Measurements from ENCODE around the gene LILRB3.
A peak's percentile ranks its signal among the peaks of the same experiment; 100 is the strongest.
"Not testable (repeated sequence)": the region's sequence is repeated elsewhere in the genome, so short reads cannot be mapped to it uniquely, and the experiment has no call there.

The LILRB3 gene

DNA sequence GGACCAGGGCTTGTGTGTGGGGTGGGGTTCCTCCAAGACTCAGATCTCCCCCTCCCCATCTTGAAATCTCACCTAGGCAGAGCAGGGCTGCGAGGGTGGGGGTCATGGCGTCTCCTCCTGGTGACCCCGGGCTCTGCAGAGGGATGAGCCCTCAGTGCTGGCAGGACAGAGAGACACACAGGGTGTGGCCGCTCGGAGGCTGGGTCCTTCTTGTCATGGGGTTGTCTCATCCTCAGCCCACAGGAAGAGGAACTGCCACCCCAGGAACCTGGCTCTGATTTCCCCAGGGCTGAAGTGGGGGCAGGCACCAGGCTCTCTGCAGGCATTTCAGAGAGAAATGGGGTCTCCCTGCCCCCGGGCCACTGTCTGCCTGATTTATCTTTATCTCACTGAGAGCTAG, 19.8 kb upstream of the LILRB3 start, which contains the start of gene LILRA6:
LILRA6 (minus strand) TSS at position 145 of the 400 bp plus-strand sequence.
- not testable (repeated sequence) for DNase-seq (ENCODE audit: low read depth in 2 of 2)

DNA sequence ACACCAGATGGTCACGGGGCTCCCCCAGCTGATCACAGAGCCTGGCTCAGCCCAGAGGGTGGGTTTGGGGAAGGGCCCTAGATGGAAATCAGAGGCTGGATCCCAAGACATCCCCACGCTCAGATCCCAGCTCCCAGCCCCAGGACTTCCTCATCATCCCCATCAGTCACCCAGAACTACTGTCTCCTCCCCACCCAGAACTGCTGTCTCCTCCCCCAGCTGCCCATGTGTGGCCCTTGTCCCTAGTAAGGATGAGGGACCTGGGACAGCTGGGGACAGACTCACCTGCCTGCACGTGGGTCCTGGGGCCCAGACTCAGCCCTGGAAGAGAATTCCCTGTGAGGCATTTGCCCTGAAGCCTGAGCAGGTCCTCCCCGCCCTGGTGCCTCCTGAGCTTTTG, 19.4 kb upstream of the LILRB3 start:
- not testable (repeated sequence) for DNase-seq (ENCODE audit: low read depth in 2 of 2)

DNA sequence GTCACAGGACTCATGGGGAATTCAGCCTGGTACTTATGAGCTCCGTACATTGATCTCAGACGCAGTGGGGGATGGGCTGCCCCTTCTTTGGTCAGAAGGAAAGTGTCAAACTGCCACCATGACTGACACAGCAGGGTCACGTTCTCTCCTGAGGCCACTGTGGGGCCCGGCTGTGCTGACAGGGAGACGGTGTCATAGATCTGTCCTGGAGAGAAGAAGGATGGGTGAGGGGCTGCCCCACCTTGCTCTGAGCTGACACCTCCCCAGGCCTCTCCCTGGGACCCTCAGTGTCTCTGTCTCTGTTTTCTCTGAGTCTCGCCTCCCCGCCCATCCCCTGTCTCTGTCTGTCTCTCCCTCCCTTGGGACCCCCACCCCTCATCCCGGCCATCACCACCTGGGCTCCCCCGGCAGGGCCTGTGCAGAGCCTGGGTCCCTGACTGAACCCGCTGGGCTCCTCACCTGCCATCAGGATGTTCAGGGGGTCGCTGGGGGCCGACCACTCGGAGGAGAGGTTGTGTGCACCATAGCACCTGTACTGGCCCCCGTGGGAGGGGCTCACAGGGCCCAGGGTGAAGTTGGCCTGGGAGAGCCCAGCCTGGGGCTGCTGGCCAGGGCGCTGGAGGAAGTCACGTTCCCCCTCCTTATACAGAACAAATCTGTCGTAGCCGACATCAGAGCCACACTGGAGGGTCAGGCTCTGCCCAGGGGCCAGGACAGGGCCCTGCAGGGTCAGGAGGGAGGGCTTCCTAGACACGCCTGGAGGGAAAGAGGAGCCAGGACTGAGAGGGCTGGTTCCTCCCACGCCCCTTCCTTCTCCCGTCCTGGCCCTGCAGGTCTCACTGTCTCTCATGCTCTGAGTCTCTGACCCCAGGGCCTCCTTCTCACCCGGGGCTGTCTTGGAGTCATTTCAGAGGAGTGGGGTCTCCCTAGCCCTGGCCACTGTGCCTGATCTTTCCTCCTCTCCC, 17.8 kb upstream of the LILRB3 start:
- not testable (repeated sequence) for DNase-seq (ENCODE audit: low read depth in 2 of 2)

DNA sequence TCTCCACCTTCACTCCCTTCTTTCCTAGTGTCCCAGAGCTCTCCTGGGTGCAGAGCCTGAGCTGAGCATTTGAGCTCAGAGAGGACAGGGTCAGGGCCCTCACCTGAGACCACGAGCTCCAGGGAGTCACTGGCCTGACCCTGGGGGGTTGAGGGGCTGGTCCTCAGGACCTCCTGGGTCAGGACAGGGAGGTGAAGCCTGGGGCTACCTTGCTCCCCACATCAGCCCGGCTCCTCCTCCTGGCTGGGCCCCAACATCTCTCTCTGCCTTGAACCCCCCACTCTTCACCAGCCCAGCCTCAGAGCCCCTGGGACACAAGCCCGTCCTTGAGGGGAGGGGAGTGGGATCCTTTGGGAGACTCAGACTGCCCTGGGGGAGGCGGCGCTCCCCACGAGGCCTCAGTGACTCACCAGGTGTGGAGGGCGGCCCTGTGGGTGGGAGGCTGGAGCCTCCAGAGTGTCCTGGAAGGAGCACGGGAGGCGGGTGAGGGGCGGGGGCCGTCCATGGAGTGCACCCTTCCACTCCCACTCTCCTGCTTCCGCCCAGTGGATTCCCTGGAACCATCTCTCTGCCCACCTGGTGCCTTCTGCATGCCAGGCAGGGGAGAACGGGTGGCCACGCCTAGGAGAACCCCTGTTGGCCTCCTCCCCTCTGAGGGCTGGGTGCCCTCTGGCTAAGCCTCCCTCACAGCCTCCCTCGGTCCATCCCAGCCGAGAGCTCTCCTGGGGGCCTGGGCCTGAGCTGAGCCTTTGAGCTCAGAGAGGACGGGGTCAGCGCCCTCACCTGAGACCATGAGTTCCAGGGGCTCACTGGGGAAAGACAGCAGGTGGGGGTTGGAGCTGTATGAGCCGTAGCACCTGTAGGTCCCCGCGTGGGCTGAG, 16.9 kb upstream of the LILRB3 start:
- DNase-seq (ENCODE audit: low read depth in 2 of 2) = not testable (repeated sequence)

DNA sequence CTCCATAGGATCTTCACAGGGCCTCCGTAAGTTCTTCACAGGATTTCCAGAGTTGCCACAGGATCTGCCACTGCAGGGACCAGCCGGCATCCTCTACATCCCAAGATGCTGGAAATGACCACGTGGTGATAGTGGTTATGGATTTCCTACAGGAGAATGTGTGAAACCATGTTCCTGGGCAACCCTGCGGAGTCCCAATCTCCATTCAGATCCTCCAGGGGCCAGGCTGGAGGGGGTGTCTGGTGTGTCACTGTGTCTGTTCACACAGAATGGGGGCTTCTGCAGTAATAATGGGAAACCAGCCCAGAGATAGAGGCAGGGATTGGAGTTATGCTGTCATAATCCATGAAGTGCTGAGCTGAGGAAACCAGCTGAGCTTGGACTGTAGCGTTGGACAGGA, 11.1 kb upstream of the LILRB3 start:
- DNase-seq (ENCODE audit: low read depth in 2 of 2) = no peak

DNA sequence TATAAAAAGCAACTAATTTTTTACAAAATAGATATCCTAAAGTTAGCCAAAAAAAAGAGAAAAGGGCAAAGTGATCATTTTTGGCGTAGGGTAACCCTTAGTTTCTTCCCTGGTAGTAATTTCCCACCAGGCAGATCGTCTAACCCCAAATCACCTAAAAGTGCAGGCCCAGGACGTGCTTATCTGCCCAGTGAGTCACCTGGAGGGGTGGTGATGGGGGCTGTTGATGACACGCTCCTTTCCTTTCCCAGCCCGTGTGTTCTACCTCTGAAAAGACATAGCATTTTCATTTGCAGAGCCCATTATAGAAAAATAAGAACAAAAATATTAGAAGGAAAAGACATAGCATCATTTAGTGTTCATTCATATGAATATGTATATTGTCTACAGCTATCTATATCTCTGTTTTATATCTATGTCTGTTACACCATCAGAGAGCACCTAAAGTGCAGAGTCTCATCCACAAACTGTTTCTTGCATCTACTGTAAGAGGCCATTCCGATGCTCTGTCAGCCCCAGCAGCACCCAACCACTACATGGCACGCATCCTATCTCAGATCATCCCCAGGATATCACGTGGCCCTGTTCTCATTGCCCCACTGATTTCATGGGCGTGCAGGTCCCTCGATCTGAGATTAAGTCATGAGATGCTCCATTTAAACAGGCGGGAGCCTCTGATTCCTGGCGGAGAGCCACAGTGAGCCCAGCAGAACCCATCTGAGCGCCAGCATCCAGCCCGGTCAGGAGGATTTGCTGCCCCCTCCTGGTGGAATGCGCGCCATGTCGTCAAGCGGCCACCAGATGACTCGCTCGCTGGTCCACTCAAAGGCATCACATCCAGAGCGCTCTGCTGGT, 8.5 kb upstream of the LILRB3 start:
- peak; percentile 53 to 69 for DNase-seq (ENCODE audit: low read depth in 2 of 2)

DNA sequence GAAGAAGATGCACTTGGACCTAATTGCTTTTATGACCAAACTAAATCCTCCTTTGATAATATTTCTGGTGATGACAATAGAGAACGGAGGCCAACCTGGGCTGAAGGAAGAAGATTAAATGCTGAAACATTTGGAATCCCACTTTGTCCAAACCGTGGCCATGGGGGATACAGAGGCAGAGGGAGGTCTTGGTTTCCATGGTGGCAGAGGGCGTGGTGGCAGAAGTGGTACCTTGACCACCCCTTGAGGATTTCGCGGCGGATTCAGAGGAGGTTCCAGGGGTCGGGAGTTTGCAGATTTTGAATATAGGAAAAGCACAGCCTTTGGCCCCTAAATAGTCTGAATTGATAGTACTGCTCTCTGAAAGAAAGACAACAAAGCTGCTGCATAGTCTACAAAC, 7.2 kb upstream of the LILRB3 start:
- no peak for DNase-seq (ENCODE audit: low read depth in 2 of 2)

DNA sequence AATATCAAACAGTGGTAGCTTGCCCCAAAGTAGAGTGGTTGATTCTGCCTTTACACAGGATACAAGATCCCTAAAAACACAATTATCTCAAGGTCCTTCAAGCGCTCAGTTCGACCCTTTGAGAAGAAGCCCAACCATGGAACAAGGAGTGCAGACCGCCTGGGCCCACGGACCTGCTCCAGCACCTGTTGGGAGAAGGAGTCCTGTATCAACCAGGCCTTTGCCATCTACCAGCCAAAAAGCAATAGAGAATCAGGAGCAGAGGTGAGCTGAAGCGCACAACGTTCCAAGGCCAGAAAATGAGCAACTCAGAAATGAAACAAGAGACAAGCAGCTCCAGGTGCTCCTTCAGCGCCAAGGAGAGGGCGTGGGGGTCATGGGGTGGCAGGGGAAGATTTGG, 6.3 kb upstream of the LILRB3 start:
- no peak for DNase-seq (ENCODE audit: low read depth in 2 of 2)

DNA sequence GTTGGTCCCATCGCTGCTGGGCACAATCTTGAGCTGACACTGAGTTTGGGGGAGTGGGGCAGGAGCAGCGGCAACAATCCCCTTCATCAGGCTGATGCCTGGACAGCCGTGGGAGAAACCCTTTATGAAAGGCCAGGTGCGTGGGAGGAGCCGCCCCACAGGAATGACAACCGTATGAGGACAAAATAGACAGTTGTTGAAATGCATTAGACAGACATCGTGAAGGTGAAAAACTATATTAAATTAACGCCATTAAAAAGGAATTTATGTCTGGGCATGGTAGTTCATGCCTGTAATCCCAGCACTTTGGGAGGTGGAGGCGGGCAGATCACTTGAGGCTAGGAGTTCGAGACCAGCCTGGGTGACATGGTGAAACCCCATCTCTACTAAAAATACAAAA, 1.8 kb upstream of the LILRB3 start:
- DNase-seq (ENCODE audit: low read depth in 2 of 2) = not testable (repeated sequence)

DNA sequence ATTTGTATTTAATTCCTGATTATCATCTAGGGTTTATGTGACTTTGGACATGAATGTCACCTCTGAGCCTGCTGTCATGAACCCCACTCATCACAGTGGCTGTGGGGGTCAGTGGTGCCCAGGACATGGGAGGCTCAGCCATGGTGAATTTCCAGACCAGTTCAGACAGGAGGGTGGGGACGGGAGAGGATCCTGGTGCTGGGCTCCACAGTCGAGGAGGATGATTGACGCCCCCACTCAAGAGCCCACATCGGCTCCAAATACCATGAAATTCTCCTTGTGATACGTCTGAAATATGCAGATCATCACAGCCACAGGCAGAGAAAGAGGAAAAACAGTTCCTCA, 1.1 kb upstream of the LILRB3 start:
- not testable (repeated sequence) for DNase-seq (ENCODE audit: low read depth in 2 of 2)

DNA sequence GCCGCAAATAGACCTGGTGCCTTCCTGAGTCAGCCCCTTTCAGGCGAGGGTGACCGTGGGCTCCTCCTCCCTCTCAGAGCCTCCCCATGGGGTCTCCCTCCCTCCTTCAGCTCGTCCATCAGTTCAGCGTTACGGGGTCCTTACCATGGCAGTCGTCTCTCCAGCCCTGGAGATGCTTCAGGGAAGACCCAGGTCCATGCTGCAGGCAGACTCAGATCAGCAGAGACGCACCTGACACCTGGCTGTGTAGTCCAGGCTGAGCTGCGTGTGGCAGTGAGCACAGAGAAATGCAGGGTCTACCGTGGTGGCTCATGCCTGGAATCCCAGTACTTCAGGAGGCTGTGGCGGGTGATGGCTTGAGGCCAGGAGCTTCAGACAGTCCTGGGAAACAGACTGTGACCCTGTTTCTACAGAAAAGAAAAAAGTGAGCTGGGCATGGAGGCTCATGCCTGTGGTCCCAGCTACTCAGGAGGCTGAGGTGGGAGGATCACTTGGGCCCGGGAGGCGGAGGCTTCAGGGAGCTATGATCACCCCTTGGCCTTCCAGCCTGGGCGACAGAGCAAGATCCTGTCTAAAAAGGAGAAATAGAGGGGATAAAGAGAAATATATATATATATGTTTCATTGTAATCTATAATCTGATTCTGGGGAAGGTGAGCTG, 600 bp upstream of the LILRB3 start:
- DNase-seq (ENCODE audit: low read depth in 2 of 2) = not testable (repeated sequence)

DNA sequence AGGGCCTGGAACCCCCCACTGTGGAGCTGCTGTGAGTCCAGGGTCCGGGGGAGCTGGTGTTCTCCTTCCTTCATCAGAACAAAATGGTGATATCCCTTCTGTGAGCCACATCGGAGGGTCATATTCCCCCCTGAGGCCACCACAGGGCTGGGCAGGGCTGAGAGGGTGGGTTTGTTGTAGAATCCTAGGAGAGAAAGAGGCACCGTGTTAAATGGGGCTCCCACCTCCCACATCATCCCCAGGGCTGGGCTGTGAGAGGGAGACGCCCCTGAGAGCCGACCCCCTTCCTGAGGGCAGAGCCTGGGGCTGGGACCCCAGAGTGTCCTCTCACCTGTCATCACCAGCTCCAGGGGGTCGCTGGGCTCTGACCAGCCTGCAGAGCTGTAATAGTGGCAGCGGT, 860 bp downstream of the LILRB3 start:
- DNase-seq (ENCODE audit: low read depth in 2 of 2) = not testable (repeated sequence)

DNA sequence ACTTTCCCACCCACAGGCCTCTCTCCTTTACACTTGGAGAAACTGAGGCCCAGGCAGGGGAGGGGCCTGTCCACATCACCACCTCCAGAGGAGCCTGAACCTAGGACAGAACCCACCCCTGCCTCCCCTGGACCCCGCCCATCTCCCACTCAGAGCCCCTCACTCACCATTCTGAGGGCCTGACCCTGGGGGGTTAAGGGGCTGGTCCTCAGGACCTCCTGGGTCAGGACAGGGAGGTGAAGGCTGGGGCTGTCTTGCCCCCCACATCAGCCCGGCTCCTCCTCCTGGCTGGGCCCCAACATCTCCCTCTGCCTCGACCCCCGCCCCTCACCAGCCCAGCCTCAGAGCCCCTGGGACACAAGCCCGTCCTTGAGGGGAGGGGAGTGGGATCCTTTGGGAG, 3.1 kb downstream of the LILRB3 start:
- DNase-seq (ENCODE audit: low read depth in 2 of 2) = not testable (repeated sequence)

DNA sequence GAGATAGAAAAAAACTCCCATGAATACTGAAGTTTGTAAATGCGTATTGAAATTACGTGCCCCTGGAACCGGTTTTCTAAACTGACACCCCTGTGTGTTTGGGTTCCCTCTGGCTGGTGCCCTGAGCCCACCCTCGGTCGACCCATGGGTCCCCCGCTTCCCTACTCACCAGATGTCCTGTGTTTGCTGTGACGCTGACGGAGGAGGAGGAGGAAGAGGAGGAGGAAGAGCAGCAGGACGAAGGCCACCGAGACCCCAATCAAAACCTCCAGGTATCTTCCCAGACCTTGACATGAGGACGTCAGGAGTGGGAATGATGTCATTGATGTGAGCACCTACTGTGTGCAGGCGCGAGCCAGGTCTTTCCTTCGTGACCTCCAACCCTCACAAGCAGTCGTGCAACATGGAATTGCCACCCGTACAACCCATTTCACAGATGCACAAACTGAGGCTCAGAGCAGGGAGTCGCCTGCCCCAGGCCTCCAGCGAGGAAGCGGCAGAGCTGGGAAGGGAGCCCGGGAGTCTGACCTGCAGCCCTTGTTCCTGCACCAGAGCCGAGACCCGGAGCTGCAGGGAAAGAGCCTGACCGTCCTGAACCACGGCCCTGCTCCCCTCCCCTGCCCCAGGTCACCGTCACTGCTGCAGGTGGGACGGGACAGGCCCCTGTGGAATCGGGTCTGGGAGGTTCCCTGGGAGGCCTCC, 3.7 kb downstream of the LILRB3 start:
- DNase-seq (ENCODE audit: low read depth in 2 of 2) = no peak

DNA sequence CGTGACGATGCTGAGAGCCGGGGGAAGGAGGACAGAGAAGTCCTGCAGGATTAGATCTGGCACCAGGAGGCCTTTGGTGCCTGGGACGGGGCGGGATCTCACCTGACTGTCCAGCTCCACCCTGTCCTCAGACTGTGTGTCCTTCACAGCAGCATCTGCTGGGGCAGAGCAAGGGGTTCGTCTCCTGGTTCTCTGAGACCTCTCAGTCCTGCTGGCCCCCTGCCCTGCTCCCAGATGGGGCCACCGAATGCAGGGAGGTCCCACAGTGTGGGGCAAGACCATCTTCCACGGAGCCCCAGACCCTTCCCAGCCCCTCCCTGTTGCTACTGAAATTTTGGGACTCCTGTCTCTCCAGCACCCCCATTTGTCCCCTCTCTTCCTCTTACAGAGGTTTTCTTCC, 4.5 kb downstream of the LILRB3 start:
- DNase-seq (ENCODE audit: low read depth in 2 of 2) = no peak

DNA sequence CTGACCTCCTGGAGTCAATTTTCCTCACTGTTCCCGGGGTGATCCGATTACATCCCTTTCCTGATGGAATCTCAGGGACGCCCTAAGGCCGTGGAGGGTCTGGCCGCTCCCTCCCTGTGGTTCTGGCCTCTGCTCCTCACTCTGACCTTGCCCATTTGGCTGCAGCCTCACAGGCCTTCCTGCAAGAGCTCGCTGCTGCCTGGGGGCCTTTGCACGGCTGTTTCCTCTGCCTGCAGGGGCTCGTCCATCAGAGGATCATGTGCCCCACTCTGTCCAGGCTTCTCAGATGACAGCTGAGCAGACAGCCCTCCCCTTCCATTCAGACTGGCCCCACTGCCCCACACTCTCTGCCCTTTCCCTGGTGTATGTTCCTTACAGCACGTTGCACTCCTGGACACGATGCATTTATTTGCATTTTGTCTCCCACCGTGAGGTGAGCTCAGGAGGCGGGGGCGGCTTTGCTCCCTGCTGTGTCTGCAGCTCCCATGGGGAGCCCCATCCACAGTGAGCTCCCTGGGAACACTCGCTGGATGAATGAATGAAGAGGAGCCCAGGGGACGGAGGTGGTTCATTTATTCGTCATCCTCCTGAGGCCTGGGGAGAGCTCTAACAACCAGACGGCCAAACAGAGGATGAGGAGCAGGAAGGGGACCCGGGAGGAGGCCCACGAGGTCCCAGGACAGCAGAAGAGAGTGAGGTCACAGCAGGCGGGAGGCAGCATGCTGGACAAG, 5.1 kb downstream of the LILRB3 start:
- not testable (repeated sequence) for DNase-seq (ENCODE audit: low read depth in 2 of 2)

DNA sequence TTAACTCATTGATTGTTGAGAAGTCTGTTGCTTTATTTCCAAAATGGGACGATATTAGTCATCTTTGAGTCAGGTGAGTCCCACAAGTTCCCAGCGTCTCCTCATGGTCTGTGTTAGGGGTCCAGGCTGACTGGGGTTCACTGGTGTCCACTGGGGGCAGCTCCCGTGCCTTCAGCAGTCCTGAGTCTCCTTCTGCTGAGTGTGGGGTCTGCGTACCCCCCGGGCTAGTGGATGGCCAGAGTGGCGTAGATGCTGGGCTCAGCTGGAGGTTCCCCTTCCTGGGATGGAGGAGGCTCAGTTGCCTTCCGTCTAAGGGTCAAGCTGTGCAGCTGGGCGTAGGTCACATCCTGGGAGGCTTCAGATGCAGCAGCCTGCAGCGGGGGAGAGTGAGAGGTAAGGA, 5.9 kb downstream of the LILRB3 start:
- DNase-seq (ENCODE audit: low read depth in 2 of 2) = no peak

DNA sequence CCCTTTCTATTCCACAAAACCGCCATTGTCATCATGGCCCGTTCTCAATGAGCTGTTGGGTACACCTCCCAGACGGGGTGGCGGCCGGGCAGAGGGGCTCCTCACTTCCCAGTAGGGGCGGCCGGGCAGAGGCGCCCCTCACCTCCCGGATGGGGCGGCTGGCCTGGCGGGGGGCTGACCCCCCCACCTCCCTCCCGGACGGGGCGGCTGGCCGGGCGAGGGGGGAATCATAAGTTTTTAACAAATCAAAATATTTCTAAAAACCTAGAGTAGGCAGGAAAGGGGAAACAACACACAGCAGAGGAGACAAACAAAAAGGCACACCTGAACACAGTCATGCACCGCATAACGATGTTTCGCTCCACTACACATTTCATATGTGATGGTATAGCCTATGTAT, 8.1 kb downstream of the LILRB3 start:
- DNase-seq (ENCODE audit: low read depth in 2 of 2) = not testable (repeated sequence)

DNA sequence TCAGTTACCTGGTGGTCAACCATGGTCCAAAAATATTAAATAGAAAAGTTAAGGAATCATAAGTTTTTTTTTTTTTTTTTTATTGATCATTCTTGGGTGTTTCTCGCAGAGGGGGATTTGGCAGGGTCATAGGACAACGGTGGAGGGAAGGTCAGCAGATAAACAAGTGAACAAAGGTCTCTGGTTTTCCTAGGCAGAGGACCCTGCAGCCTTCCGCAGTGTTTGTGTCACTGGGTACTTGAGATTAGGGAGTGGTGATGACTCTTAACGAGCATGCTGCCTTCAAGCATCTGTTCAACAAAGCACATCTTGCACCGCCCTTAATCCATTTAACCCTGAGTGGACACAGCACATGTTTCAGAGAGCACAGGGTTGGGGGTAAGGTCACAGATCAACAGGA, 8.6 kb downstream of the LILRB3 start:
- DNase-seq (ENCODE audit: low read depth in 2 of 2) = not testable (repeated sequence)

DNA sequence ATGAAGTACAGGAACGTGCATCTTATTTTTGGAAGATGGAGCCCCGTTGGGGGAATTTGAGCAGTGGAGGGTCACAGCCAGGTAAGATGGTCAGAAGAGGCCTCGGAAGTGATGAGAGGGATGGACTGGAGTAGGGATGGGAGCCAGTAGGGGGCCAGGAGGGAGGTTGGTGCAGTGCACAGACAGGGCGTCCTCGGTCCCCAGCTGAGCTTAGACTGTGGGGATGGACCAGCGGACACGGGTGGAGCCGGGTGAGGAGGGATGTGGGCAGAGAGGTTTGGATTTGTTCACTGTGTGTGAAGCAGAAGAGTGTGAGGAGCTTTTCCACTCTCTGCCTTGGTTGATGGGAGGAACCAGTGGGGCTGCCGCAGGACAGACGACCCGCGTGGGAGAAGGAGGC, 11.6 kb downstream of the LILRB3 start:
- no peak for DNase-seq (ENCODE audit: low read depth in 2 of 2)
